PC-3 (cell line): Measurements from ENCODE around the gene SLC7A4. TPM values are rescaled to one million over a fixed set of nuclear protein-coding genes. Genes with fewer than 3 reads are reported as not detected.

Experiments
- ATAC-seq: fragments of 200-7000 bp; cut with Tn5 transposase; 2 replicates; pipeline ENCODE4 v1.9.1; 2020; ENCODE audit warnings: mild to moderate bottlenecking, moderate library complexity
- BruUV-seq: library from RNA; stranded (reverse); fragments of 400-500 nt; replicated peaks from 2 replicates; lab custom pipeline; 2021; lab: Mats Ljungman, UMichigan
- CTCF ChIA-PET: fragments of 300-600 bp; sonication (Branson Sonifier 250); formaldehyde crosslinking; loops from one replicate; lab custom pipeline; 2022; ENCODE audit warnings: antibody characterized with exemption; lab: Charles Lee
- POLR2A ChIA-PET: fragments of 300-600 bp; sonication (Branson Sonifier 250); formaldehyde crosslinking; loops from one replicate; lab custom pipeline; 2022; ENCODE audit warnings: antibody characterized with exemption; ENCODE audit not compliant: unreplicated experiment; lab: Charles Lee
- DNase-seq: peaks from one replicate; pipeline ENCODE4 v3.0.0-alpha.2; 2015
- H2AFZ ChIP-seq: fragments of 300-600 bp; sonication (generic); 2 replicates; pipeline ENCODE4 v1.6.0; 2016; ENCODE audit warnings: antibody characterized with exemption, low read length
- H3F3A ChIP-seq: fragments of 300-600 bp; sonication (generic); one replicate; pipeline ENCODE4 v1.6.0; 2017; ENCODE audit warnings: antibody characterized with exemption, low read length, control low read depth, mild to moderate bottlenecking; ENCODE audit not compliant: unreplicated experiment
- H3K27ac ChIP-seq: fragments of 300-600 bp; sonication (generic); 2 replicates; pipeline ENCODE4 v1.5.1; 2016; ENCODE audit warnings: mild to moderate bottlenecking, low read length
- H3K27me3 ChIP-seq: fragments of 300-600 bp; sonication (generic); 2 replicates; pipeline ENCODE4 v1.6.1; 2016; ENCODE audit warnings: low read length, mixed read lengths
- H3K36me3 ChIP-seq: fragments of 300-600 bp; sonication (generic); 2 replicates; pipeline ENCODE4 v1.6.1; 2016; ENCODE audit warnings: low read depth, mixed run types, low read length, mixed read lengths
- H3K4me1 ChIP-seq: fragments of 300-600 bp; sonication (generic); 2 replicates; pipeline ENCODE4 v1.5.1; 2016; ENCODE audit warnings: low read length; ENCODE audit not compliant: insufficient read depth
- H3K4me2 ChIP-seq: fragments of 300-600 bp; sonication (generic); 2 replicates; pipeline ENCODE4 v1.6.0; 2016; ENCODE audit warnings: low read length
- H3K4me3 ChIP-seq: fragments of 300-600 bp; sonication (generic); 2 replicates; pipeline ENCODE4 v1.5.1; 2016; ENCODE audit warnings: mild to moderate bottlenecking, low read length, mixed read lengths
- H3K79me2 ChIP-seq: fragments of 300-600 bp; sonication (generic); 2 replicates; pipeline ENCODE4 v1.6.1; 2017; ENCODE audit warnings: low read length, mixed read lengths
- H3K9ac ChIP-seq: fragments of 300-600 bp; sonication (generic); 2 replicates; pipeline ENCODE4 v1.6.0; 2016; ENCODE audit warnings: mild to moderate bottlenecking, low read length
- H3K9me2 ChIP-seq: fragments of 300-600 bp; sonication (generic); replicated peaks from 2 replicates; pipeline ENCODE4 v1.6.1; 2016; ENCODE audit warnings: mixed run types, low read length, mixed read lengths
- H3K9me3 ChIP-seq: fragments of 300-600 bp; sonication (generic); 2 replicates; pipeline ENCODE4 v1.6.1; 2016; ENCODE audit warnings: low read length, mixed read lengths
- H4K20me1 ChIP-seq: fragments of 300-600 bp; sonication (generic); 2 replicates; pipeline ENCODE4 v1.6.1; 2016; ENCODE audit warnings: low read length, mixed read lengths
- EZH2 ChIP-seq: fragments of 300-600 bp; sonication (generic); IDR thresholded peaks from one replicate; pipeline ENCODE4 v1.6.1; 2017; ENCODE audit warnings: antibody characterized with exemption, mild to moderate bottlenecking, low read length; ENCODE audit not compliant: unreplicated experiment
- EZH2phosphoT487 ChIP-seq: fragments of 300-600 bp; sonication (generic); IDR thresholded peaks from 2 replicates; pipeline ENCODE4 v1.6.1; 2018; ENCODE audit warnings: mild to moderate bottlenecking, antibody characterized with exemption, low read length, borderline replicate concordance
- intact Hi-C: fragments of 100-400 bp; cut with micrococcal nuclease; formaldehyde crosslinking; loops from 2 replicates; pipeline ENCODE4 v1.9.0; 2023
- total RNA-seq: library from RNA; depleted of rRNA; stranded (reverse); fragments of >200 nt; gene quantifications from 2 replicates; pipeline ENCODE4 v1.2.3, GENCODE V29; 2014
- TF ChIP-seq, protein P1 (sequence below): fragments of 300-600 bp; sonication (generic); conservative IDR thresholded peaks from 2 replicates; pipeline ENCODE4 v1.5.1; 2017; ENCODE audit warnings: antibody characterized with exemption, low read depth, mild to moderate bottlenecking, low read length

SLC7A4 gene
- total RNA-seq, 1 experiment from 2014 or later = not detected

DNA sequence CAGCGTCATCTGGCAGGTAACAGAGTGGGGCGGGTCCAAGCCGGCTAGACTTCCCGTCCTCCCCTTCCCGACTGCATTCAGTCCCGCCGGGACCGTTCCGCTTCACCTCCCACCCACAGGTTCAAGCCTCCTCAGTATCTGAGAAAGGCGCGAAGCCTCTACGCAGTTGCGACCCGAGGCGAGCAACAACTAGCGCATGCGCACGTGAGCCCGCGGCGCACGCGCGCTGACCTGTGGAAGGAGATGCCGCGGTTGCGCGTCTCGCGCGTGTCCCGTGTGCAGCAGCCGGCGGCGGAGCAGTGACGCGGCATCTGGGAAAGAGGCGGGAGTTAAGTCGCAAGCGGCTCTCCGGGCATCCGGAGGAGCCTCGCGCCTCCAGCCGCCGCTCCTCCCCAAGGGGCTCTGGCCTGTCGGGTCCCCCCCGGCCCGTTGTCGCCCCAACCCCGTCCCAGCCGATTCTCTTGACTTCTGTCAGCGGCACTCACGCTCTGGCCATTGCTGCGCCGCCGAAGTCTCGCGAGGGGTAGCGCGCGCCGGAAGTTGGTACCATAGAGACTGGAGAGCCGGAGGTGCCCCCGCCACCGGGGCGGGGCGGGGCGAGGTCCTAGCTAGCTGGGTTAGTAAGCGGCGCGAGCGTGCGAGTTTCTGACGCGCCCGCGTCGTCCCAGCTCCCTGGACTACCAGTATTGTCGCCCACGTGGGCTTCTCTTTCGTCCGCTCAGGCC is 30.6 kb downstream of the SLC7A4 start, which contains the start of gene THAP7:
TSS of gene THAP7 (minus strand) at position 518 of the 725 bp plus-strand sequence. CDS start at position 311, 207 bp downstream.
- Histone ChIP-seq H3K9me2 (no peaks in the 10 kb centered on the region), H3K4me3 (peak within 1 kb of the TSS; percentile 92), H3F3A (no peaks in the 10 kb centered on the region), H3K27ac (peak within 1 kb of the TSS; percentile 91), H3K9ac (peak within 1 kb of the TSS; percentile 96), H2AFZ (peak within 1 kb of the TSS; percentile 70), H3K4me2 (peak within 1 kb of the TSS; percentile 100), H3K4me1 (peaks cover 24% of the 10 kb centered on the region), H3K79me2 (peaks cover 36% of the 10 kb centered on the region), H3K9me3 (no peaks in the 10 kb centered on the region), H4K20me1 (no peaks in the 10 kb centered on the region), H3K36me3 (peaks cover 6% of the 10 kb centered on the region; the same call in 1 of the 2 replicates), H3K27me3 (no peaks in the 10 kb centered on the region)
- TF ChIP-seq EZH2phosphoT487 = no peak
- TF ChIP-seq, protein P1, sequence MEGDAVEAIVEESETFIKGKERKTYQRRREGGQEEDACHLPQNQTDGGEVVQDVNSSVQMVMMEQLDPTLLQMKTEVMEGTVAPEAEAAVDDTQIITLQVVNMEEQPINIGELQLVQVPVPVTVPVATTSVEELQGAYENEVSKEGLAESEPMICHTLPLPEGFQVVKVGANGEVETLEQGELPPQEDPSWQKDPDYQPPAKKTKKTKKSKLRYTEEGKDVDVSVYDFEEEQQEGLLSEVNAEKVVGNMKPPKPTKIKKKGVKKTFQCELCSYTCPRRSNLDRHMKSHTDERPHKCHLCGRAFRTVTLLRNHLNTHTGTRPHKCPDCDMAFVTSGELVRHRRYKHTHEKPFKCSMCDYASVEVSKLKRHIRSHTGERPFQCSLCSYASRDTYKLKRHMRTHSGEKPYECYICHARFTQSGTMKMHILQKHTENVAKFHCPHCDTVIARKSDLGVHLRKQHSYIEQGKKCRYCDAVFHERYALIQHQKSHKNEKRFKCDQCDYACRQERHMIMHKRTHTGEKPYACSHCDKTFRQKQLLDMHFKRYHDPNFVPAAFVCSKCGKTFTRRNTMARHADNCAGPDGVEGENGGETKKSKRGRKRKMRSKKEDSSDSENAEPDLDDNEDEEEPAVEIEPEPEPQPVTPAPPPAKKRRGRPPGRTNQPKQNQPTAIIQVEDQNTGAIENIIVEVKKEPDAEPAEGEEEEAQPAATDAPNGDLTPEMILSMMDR = no peak
- TF ChIP-seq EZH2 = no peak
- DNase-seq = peak; percentile 91
- BruUV-seq = no TSS peak
- intact Hi-C loops = no loop called here
- CTCF ChIA-PET = no interaction called here
- peak; percentile 86 for ATAC-seq
- POLR2A ChIA-PET = interaction anchor here (0.6 kb wide), 1 partner anchor 10 kb away, joined by 3 read pairs; no protein-coding TSS in a partner anchor

DNA sequence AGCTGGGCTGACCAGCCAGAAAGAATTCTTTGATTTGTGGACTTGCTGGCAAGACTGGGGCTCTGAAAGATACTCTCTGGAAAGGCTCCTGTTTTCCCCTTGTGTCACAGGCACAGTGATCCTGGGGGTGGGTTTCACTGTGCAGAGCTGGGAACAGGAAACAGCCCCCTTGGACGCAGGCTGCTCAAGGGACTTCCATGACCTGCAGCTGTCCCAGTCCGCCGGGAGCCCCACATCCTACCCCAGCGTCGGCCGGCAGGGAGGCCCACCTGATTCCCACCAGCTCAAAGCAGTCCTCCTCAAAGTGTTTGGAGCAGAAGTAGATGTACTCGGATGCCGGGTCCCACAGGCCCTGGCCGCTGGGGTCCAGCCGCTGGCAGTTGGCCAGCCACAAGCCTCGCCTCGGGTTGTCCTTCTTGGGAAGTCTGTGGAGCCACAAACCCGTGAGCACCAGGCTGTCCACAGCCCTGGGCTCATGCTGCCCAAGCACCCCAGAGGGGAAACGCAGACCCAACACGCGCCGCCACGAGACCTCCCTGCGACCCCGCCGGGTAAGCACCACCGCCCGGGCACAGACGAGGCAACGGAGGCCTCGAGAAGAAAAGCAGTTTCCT is 31.3 kb downstream of the SLC7A4 start:
- Histone ChIP-seq H3K27ac (peak overlapping the region; percentile 91), H2AFZ (peak overlapping the region; percentile 70), H3K4me1 (peaks cover 24% of the 10 kb centered on the region), H3K79me2 (peaks cover 36% of the 10 kb centered on the region), H3K9me3 (no peaks in the 10 kb centered on the region), H3F3A (no peaks in the 10 kb centered on the region), H3K9ac (peak overlapping the region; percentile 96), H3K4me2 (peak overlapping the region; percentile 100), H3K27me3 (no peaks in the 10 kb centered on the region), H3K9me2 (no peaks in the 10 kb centered on the region), H3K4me3 (peak overlapping the region; percentile 92), H3K36me3 (peaks cover 6% of the 10 kb centered on the region; the same call in 1 of the 2 replicates), H4K20me1 (no peaks in the 10 kb centered on the region)
- TSS peak; percentile 69 for BruUV-seq
- DNase-seq (no peak), ATAC-seq (peak; percentile 1; the same call in 1 of the 2 replicates)
- intact Hi-C loops = no loop called here
- TF ChIP-seq, protein P1 = no peak
- TF ChIP-seq EZH2 (no peak), EZH2phosphoT487 (no peak)
- POLR2A ChIA-PET = no interaction called here
- CTCF ChIA-PET = no interaction called here
